ENCODE data around the gene SKP1. TPM values are rescaled to one million over a fixed set of nuclear protein-coding genes. Genes with fewer than 3 reads are reported as not detected.

SKP1 gene
- polyA plus RNA-seq, 4 donors = 660 to 997 (median 756) TPM

DNA sequence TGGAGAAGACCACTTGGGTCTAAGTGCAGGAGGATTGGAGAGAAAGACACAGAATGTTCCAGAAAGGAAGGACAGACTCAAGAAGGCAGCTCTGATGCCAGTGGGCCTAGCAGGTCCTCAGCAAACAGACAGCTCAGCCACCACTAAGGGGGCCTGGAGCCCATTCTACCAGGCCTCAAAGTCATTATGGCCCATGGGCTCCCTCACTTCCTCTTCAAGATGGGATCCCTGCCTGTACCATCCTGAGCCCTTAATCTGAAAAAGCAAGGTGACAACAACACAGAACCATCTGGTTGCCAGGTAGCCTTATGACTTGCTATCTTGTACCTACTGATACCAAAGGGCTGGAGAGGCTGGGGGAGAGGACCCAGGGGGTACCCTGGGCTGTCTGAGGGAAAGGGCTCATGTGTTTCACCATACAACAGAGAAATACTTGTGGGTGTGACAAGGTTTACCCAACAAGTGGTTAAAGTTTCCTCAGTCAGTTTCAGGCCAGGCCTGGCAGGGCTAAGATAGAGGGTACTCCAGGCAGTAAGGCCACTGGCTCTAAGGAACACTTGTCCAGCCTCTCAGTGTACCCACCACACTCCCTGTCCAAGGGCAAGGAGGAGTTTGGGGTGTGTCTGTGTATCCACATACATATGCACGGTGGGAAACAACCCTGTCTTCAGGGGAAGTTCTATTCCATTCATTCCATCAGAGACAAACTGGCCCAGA is 31.6 kb downstream of the SKP1 start:
- no peak for DNase-seq (ENCODE audit: low read depth in 4 of 4, low spot score in 2 of 4)

DNA sequence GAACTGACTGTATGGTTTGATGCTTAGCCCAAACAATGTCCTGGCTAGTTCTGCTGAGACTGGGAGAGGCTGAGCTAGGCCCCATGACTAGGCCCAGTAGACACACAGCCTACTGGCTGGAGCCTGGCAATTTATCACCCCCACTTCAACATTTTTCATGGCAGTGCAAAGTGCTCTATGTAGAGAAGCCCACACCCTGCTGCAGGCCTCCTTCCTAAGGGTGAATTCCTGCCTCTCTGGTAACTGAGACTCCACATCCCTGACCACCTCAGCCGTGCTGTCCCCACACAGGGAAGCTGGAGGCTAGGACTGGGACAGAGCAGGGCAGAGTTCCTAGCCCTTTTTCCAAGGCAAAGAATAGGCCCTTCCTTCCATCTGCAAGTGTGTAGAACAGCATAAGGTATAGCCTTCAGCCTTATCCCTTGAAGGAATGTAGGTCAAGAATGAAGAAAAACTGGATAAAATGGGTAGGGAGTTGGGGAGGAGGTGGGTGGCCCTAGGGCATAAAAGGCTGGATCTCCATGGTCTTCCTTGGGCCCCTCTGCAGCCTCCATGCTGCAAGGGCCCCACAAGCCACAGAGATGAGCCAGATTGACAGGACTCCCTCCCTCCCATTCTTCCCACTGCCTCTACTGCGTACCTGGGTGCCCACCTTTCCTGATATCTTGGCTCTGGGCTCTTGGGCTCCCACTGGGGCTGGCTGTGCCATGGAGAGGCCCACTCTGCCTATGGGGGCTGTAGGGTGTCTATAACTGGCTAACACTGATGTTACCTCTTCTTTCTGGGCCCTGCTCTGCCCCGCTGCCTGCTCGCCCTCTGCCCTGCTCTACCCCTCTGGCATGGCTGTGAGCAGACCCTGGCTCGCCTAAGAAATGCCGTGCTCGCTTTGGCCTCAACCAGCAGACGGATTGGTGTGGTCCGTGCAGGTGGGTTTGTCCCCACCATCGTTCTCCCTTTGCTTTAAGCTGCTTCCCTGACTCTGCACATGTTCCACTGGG is 32.5 kb downstream of the SKP1 start:
- DNase-seq (ENCODE audit: low read depth in 4 of 4, low spot score in 2 of 4) = no peak

DNA sequence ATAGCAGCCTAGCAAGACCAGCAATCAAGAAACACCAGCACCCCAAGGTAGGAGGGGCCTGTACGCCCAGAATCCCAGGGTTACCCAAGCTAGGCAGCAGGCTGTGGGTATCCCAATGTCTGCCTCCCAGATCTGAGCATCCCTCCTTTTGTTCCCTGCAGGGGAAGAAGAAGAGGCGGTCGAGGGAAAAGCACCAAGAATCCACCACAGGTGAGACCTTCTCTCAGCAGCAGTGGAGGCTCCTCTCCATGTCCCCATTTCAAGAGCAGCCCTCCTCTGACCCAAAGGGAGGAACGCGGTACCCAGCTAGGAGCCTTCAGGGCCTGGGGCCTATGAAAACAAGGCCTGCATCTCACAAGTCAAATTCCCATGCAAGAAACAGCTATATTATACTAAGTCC is 33.3 kb downstream of the SKP1 start:
- no peak for DNase-seq (ENCODE audit: low read depth in 4 of 4, low spot score in 2 of 4)

DNA sequence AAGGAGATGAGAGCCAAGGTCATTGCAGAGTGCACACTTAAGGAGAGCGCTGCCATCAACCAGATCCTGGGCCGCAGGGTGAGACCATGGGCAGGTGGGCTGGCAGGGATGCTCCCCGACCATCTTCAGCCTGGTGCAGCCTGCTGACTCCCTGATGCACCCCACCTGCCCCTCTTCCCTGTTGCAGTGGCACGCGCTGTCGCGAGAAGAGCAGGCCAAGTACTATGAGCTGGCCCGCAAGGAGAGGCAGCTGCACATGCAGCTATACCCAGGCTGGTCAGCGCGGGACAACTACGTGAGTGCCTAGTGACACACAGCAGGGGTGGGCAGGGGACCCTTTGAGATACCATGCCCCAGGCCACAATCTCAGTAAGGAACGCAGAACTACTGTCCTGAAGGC is 33.9 kb downstream of the SKP1 start:
- DNase-seq (ENCODE audit: low read depth in 4 of 4, low spot score in 2 of 4) = no peak

DNA sequence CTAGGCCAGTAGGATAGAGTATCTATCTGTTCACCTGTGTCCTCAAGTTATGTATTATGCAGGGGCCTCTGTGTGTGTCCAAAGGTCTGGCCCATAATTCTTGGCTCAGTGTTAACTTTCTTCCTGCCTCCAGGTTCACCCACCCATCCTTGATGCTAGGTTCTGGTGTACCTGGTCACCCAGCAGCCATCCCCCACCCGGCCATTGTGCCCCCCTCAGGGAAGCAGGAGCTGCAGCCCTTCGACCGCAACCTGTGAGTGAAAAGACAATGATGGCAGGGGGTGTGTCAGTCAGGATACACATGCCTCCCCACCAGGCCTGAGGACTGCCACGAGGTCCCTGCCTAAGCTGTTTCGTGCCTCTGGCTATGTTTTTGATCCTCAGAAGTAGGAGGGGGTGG is 34.7 kb downstream of the SKP1 start:
- no peak for DNase-seq (ENCODE audit: low read depth in 4 of 4, low spot score in 2 of 4)

DNA sequence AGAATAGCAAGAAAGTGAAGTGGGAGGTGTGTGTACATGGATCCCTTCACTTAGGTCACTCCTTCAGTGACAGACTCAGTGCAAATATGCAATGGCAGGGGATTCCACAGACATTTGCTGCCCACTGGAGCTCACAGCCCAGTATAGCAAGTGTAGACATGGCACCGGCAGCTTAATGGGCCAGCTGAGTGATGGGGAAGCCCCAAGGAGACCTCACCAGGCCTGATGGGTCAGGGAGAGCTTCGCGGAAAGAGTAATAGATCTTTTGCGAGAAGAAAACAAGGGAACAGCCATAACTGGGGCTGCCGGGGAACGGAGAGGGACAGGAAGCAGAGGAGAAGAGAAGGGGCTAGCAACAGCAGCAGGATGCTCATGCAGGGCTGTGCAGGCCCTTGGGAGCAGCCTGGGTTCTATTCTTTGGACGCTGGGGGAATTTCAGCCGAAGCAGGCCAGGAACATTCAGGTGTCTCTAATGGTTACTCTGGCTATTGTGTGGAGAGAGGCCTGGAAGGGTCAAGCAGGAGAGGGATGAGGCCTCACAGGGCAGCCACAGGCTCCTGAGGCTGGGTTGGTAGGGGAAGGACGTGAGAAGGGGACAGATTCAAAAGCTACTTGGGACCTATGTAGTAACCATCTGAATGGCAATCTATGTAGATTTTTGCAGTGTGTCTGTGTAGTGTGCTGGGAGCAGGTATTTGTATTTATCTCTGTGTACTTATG is 35.3 kb downstream of the SKP1 start:
- DNase-seq (ENCODE audit: low read depth in 4 of 4, low spot score in 2 of 4) = no peak

DNA sequence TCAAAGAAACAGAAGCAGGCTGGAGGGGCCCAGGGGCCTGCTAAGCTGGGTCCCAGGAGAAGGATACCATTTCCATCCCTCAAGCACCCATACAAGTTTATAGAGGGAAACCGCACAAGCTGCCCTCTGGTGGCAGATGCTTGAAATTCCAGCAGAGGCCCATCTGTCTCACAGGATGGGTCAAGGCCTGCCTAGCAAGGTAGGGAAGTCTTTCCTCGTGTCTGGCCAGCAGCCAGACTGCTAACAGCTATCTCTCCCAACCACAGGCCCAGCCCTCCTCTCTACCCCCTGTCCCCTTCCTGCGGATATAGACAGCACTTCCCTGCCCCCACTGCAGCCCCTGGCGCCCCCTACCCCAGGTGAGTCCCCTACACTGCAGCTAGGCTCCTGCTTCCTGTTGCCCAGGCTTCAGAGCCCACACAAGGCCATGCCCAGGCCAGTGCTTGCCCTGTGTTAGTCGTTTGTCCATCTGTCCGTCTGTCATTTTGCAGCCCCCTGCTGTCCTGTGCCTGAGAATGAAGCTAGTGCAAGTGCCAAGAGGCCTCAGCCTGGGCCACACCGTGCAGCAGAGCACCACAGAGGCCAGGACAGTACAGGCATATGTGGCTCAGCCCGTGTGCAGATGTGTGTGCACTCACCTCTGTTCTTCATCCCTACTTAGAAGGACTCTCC is 36.1 kb downstream of the SKP1 start:
- peak in 1 of 4 donors; percentile 49 for DNase-seq (ENCODE audit: low read depth in 4 of 4, low spot score in 2 of 4)

DNA sequence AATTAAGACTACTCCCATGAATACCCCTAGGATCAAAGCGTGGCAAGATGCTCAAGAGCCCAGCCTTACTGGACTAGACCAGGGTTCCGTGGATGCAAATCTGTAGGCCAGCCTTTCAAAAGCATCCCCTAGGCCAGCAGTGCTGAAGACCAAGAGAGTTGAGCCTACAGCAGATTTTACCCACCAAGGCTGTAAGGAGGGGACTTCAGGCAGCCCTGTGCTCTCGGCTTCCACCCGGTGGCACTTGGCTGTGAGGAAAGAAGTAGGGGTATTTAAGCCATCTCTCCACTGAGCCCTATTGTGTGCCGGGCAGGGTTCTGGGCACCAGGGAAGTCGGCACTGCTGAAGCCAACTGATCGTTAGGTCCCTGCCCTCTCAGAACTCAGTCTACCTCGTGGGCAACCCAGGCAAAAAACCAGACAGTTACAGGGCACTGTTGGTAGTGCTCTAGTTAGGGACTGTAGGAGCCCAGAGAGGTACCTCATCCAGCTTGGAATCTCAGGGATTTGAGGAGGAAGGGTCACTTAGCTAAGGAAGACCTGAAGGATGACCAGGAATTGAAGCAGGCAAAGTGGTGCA is 36.8 kb downstream of the SKP1 start:
- no peak for DNase-seq (ENCODE audit: low read depth in 4 of 4, low spot score in 2 of 4)

DNA sequence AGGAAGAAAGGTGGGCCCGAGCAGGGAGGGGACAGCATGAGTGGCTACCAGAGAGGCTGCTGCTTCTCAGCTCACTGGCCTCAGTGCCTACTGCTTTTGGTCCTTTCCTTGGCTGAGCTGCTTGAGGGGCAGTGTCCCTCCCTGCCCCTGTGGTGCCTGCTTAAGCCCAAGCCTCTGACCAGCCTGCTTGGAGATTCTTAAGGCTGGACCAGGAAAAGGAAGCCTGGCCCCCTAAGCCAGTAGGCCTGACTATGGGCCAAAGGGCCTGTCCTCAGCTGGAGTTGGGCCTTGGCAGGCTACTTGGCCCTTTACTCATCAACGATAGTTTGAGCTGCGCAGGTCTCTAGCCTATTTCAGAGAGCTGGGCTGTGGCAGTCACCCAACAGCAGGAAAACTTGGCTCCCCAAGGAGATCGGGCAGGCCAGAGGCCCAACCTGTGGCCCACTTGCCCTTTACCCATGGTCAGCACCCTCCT is 37.3 kb downstream of the SKP1 start:
- DNase-seq (ENCODE audit: low read depth in 4 of 4, low spot score in 2 of 4) = no peak

DNA sequence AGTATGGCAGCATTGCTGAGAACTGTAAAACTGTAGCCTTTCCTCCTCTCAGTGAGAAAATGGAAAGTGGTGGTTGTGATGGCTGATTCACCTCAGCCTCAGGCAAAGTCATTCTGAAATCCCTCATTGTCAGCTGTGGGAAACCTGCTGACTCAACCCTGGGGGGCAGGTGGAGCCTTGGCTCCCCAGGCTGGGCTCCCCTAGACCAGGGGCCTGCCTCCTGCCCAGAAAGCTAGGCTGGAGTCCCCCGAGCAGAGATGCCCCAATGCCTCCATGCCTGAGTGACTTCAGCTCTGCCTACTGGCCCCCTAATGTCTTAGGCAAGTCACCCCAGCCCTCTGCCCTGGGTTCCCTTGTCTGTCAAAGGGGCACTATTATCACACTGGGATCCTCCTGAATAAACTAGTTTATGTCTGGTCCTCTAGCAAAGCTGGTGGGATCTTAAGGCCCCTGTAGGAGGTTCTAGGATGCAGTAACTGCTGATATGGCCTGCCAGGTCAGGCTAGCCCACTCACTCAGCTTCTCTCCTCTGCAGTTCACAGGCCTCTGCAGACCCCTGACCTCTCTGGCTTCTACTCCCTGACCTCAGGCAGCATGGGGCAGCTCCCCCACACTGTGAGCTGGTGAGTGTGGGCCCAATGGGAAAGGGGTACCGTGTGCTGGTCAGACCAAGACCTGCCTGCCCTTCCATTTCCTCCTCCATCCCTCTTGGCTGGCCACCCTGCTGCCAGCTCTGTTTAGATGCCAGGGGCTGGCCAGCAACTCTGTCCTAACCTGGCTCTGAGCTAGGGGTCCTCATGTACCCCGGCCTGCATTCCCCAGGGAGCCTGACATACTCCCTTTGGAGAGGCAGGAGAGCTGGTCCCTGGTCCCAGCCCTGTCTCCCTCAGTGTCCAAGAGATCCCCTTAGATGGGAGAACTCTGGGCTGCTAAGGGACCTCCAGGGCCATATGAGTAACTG is 38.1 kb downstream of the SKP1 start:
- no peak for DNase-seq (ENCODE audit: low read depth in 4 of 4, low spot score in 2 of 4)

DNA sequence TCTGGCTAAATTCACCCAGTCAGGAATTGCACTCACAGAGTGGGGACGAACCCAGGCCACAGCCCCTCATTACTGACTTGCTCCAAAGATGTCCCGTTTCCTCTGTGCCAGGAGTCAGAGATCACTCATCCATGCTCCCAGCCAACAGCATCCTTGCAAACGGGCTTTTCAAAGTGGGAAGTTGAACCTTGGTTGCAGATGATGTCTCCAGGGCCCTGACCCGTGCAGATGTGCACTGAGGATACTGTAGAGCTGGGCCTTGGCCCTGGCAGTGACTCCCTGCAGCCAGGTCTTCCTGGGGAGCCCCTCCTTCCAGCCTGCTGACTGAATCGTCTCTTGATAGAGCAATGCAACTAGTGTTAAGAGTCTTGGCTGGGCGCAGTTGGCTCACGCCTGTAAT is 40.0 kb downstream of the SKP1 start:
- DNase-seq (ENCODE audit: low read depth in 4 of 4, low spot score in 2 of 4) = no peak

DNA sequence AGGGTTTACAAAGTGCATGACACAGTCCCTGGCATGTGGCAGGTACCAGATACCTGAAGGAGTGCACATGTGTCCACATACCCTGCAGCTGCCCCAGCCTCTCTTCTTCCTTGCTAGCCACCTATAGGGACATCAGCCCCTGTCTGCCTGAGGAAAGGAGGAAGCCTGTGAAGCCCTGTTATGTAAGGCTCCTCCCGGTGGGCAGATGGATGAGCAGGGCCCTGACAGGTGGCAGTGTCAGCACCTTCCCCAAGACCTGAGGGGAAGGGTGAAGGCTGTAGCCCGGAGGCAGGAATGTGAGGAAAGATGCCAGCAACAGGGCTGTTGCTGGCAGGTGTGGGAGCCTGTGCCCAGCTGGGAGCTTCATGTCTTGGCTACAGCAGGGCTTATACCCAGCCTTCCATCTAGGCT is 40.5 kb downstream of the SKP1 start:
- no peak for DNase-seq (ENCODE audit: low read depth in 4 of 4, low spot score in 2 of 4)

DNA sequence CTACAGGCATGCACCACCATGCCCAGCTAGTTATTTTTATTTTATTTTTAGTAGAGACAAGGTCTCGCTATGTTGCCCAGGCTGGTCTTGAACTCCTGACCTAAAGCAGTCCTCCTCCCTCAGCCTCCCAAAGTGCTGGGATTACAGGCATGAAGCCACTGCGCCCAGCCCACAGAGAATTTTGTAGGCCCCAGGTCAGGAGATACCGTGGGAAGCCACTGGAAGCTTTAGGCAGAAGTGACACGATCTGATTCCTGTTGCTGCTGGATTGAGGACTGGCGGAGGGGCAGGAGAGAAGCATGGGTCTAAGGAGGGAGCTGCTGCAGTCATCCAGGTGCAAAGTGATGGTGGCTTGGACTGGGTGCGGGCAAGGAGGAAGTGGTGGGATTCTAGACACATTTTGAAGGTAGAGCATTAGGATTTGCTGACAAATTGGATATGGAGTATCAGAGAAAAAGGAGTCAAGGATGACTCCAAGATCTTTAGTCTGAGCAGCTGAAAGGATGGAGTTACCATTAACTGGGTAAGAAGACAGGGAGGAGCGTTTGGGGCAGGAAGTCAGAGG is 41.6 kb downstream of the SKP1 start:
- no peak for DNase-seq (ENCODE audit: low read depth in 4 of 4, low spot score in 2 of 4)

DNA sequence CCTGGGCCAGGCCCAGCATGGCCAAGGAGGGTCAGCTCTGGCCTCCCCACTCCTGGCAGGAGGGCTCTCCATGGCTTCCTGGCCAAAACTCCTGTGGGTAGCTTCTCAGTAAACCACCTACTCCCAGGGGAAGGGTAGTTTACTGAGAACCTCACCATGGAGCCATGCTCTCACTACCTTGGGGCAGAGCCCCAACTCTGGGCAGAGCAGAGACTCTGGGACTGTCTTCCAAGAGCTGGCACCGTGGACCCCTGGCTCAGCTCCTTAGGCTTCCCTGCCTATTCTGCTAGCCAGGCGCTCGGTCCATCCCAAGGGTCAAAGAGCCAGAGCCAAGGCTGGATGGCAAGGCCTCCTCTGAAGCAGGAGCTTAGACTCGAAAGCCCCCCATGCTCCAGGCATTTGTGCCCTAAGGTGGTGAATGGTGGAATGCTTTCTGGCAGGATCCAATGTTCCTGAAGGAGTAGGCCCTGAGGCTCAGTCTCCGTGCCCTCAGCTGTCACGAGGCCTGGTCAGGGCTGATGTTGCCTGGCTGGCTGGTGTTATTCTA is 42.7 kb downstream of the SKP1 start:
- no peak for DNase-seq (ENCODE audit: low read depth in 4 of 4, low spot score in 2 of 4)

DNA sequence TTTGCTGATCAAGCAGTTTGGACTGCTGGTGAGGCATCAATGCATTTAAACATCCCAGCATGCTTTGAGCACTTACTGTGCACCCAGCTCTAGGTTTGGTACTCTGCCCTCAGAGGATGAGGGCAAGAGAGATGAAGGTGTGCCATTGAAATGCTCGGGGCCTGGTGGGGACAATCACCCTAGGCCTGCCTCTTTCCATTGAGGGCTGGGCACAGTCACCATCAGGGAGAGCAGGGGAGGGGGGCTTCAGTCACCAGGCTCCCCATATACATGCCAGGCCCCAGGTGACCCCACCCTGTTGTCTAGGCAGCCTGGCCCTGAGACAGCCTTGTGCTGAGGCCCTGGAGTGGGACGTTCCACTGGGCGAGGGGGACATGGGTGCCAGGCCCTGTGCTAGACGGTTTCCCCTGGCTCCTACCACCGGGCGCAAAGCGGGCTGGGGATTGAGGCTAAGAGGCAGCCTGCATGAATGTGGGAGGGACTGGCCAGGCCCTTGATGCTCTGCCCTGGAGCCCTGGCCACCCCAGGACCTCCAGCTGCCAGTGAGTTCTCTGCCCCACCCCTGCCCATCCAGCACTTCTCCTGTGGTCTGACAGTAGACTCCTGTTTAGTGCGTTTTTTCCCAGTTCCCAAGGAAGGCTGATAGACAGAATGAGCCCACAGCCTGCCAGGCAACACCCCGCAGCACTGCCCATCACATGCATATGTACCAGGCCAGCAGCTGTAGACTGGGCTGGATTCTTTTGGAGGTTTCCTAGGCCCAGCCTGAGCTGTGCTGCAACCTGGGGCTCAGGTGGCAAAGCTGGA is 43.4 kb downstream of the SKP1 start:
- no peak for DNase-seq (ENCODE audit: low read depth in 4 of 4, low spot score in 2 of 4)

DNA sequence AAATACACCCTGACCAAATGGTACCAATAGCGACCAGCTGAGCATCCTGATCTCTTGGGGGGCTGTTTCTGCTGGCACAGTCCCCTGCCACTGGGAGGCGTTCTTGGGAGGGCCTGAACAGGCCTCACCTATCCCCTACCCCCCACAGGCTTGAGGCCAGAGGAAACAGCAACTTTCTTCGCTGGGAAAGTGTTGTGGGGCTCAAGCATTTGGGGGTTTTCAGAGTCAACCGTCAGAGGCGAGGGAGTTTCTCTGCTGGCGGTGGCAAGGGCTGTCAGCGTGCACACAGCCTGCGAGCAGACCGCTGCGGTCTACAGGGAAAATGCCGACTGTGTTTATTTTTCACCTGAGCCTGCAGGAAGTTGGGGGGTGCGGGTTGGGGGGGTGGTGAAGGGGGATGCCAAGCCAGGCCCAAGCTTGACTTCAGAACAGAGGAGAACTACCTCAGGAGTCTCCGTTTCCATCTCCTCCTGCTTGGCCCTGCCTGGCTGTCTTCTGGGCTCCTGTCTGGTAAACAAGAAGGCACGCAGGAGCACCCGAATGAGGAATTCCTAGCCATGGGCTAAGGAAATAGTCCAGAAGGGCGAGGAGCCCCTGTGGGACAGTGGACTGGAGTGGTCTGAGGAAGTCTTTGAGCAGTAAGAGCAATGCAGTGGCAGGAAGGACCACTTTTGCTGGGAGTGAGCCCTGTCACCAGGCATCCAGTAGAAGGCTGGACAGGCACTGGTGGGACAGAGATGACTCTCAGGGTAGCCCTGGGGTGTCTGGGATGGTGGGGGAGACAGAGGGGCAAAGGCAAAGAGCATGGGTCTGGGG is 44.2 kb downstream of the SKP1 start:
- no peak for DNase-seq (ENCODE audit: low read depth in 4 of 4, low spot score in 2 of 4)
